Prostate gland (tissue), 2 donors: ENCODE results near the gene RNF224.

ENCODE experiments used
- CTCF ChIP-seq, 4 experiments: fragments of 200-600 bp in 2 of 4; fragments of 450-650 bp in 2 of 4; sonication (generic) in 2 of 4; IDR thresholded peaks; 1 replicate in 3 of 4; 2 replicates in 1 of 4; pipeline ENCODE4 v1.5.1; 2016 to 2019; ENCODE audit warnings: antibody characterized with exemption in 4 of 4, mild to moderate bottlenecking in 2 of 4, moderate library complexity in 2 of 4
- POLR2AphosphoS5 ChIP-seq: sonication (generic); formaldehyde crosslinking; IDR thresholded peaks from one replicate; pipeline ENCODE4 v1.6.1; 2017; ENCODE audit warnings: antibody characterized with exemption

DNA sequence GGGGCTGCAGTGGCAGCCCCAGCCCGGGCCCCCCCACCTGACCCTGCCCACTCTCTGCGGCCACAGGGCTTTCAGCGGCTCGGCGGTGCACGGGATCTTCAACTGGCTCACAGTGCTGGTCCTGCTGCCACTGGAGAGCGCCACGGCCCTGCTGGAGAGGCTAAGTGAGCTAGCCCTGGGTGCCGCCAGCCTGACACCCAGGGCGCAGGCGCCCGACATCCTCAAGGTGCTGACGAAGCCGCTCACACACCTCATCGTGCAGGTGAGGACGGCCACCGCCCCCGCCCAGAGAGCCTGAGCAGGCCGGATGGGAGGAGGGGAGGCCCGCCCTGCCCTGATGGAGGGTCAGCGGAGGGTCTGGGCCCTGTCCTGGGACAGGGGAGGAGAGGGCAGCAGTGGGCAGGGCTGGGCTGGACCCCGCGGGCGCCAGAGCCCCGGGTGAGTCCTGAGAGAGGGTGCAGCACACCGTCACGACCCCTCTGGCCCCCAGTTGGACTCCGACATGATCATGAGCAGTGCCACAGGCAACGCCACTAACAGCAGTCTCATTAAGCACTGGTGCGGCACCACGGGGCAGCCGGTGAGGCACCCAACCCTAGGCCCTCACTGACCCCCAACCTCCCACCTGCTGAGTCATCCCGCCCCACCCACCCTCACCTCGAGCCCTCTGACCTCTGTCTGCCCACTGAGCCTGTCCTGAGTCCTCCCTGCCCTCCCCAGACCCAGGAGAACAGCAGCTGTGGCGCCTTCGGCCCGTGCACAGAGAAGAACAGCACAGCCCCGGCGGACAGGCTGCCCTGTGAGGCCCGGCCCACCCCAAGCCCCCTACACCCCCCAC, 6.1 kb downstream of the RNF224 start:
- TF ChIP-seq CTCF (IDR thresholded peaks at IDR 0.05): no peak
- TF ChIP-seq POLR2AphosphoS5: no peak
